Neuron (in vitro differentiated cells): ENCODE results near the gene H3-3A.

Source experiments
- H2AFZ ChIP-seq: one replicate; pipeline ENCODE4 v1.6.1; 2013; ENCODE audit warnings: low read depth, mild to moderate bottlenecking, inconsistent platforms, low read length, moderate library complexity
- H3K27me3 ChIP-seq: one replicate; pipeline ENCODE4 v1.6.1; 2013; ENCODE audit warnings: low read length; ENCODE audit not compliant: insufficient read depth
- H3K36me3 ChIP-seq: one replicate; pipeline ENCODE4 v1.6.1; 2013; ENCODE audit warnings: low read length; ENCODE audit not compliant: insufficient read depth
- H3K4me1 ChIP-seq: one replicate; pipeline ENCODE4 v1.6.1; 2013; ENCODE audit warnings: low read length; ENCODE audit not compliant: insufficient read depth
- H3K4me3 ChIP-seq: 2 replicates; pipeline ENCODE4 v1.5.1; 2013; ENCODE audit warnings: mild to moderate bottlenecking, low read length, moderate library complexity
- H3K9me3 ChIP-seq: one replicate; pipeline ENCODE4 v1.6.1; 2013; ENCODE audit warnings: low read length

The H3-3A gene

GRCh38 chr1:226098870-226099835 lies 36.6 kb downstream of the H3-3A start:
- no peaks in the 10 kb centered on the region for H3K36me3 ChIP-seq
- no peaks in the 10 kb centered on the region for H3K27me3 ChIP-seq
- no peak overlapping the region for H2AFZ ChIP-seq
- H3K4me3 ChIP-seq: no peak overlapping the region
- H3K9me3 ChIP-seq: no peaks in the 10 kb centered on the region
- H3K4me1 ChIP-seq: peaks cover 5% of the 10 kb centered on the region

GRCh38 chr1:226100436-226101391 lies 38.2 kb downstream of the H3-3A start:
- peak overlapping the region; percentile 8 for H3K4me3 ChIP-seq

GRCh38 chr1:226104671-226105121 lies 42.2 kb downstream of the H3-3A start:
- H3K36me3 ChIP-seq: no peaks in the 10 kb centered on the region
- H3K27me3 ChIP-seq: peaks cover 4% of the 10 kb centered on the region
- no peak overlapping the region for H2AFZ ChIP-seq
- no peak overlapping the region for H3K4me3 ChIP-seq
- peaks cover 18% of the 10 kb centered on the region for H3K4me1 ChIP-seq
- no peaks in the 10 kb centered on the region for H3K9me3 ChIP-seq

More at GRCh38 chr1:226100436-226101391, 38.2 kb downstream of the H3-3A start:
- H3K4me1 ChIP-seq: peaks cover 5% of the 10 kb centered on the region
- H3K27me3 ChIP-seq: peaks cover 4% of the 10 kb centered on the region
- no peaks in the 10 kb centered on the region for H3K36me3 ChIP-seq
- no peak overlapping the region for H2AFZ ChIP-seq
- no peaks in the 10 kb centered on the region for H3K9me3 ChIP-seq

DNA sequence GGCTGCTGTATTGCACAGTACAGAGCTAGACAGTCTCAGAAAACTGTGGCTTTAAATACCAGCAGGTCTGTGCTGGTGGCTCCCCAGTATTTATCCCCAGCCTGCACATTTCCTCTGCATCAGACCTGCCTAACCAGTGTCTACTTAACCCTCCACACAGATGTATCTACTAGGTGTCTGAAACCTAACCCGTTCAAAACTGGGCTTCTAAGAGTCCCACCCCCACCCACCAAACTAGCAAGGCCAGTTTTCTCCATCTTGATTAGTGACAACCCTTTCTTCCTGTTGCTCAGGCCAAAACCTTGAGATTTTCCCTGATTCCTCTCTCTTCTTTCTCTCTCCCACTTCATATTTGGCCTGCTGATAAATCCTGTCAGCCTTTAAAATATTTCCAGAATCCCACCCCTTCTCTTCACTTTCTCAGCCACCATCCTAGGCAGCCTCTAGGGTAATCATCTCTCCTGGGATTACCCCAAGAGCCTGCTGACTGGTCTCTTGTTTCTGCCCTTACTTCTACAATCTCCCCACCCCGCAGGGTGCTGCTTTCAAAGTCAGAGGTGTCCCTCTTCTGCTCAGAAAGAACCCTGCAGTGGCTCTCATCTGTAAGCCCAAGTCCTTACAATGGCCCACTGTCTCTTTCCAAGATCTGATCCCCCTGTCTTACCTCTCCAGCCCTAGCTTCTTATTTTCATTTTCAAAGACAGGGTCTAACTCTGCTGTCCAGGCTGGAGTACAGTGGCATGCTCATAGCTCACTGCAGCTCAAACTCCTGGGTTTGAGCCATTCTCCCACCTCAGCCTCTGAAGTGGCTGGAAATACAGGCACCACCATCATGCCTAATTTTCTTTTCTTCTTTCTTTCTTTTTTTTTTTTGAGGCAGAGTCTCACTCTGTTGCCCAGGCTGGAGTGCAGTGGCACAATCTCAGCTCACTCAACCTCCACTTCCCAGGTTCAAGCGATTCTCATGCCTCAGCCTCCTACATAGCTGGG lies 45.2 kb downstream of the H3-3A start:
- no peaks in the 10 kb centered on the region for H3K36me3 ChIP-seq
- peaks cover 31% of the 10 kb centered on the region for H3K4me1 ChIP-seq
- H3K27me3 ChIP-seq: peaks cover 4% of the 10 kb centered on the region
- no peaks in the 10 kb centered on the region for H3K9me3 ChIP-seq
- no peak overlapping the region for H3K4me3 ChIP-seq
- H2AFZ ChIP-seq: no peak overlapping the region

DNA sequence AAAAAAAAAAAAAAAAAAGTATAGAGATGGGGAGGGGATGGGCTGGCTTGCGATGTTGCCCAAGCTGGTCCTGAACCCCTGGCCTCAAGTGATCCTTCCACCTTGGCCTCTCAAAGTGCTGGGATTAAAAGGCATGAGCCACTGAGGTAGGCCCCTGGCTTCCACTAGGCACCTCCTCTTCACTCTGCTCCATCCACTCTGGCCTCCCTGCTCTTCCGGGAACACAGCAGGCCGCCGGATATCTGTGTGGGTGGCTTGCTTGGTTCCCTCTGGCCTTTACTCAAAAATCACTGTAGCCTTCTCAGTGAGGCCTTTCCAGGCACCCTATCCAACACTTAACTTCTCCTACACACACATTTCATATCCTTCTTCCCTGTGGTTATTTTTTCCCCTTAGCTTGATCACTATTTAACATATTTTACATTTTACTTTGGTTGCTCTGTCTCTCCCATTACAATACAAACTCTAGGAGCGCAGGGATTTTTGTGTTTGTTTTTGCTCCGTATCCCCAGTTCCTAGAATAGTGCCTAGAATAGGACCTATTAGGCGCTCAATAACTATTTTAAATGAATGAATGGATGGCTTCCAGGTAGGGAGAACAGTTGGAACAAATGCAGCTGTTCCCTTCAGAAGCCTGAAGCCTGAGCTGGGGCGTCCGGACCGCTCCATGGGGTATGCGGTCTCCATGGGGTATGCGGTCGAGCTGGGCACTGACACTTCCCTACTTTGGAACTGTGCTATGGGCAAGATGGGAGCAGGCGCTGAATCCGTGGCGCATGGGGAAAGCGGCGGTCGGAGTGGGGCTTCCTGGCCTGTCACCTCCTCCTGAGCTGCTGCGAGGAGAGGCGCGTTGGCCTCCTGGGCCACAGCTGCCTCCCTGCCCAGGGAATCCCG lies 46.7 kb downstream of the H3-3A start:
- Histone ChIP-seq H3K27me3 (peaks cover 4% of the 10 kb centered on the region), H3K36me3 (no peaks in the 10 kb centered on the region), H3K9me3 (no peaks in the 10 kb centered on the region), H2AFZ (peak overlapping the region; percentile 88), H3K4me1 (peaks cover 31% of the 10 kb centered on the region), H3K4me3 (peak overlapping the region; percentile 83)

- peak overlapping the region; percentile 83 for H3K4me3 ChIP-seq
- peaks cover 31% of the 10 kb centered on the region for H3K4me1 ChIP-seq
- H2AFZ ChIP-seq: peak overlapping the region; percentile 91
Observed at GRCh38 chr1:226109829-226110248, 47.3 kb downstream of the H3-3A start.

GRCh38 chr1:226110249-226111097 lies 48.0 kb downstream of the H3-3A start:
- H2AFZ ChIP-seq: peak overlapping the region; percentile 91
- no peaks in the 10 kb centered on the region for H3K36me3 ChIP-seq
- no peaks in the 10 kb centered on the region for H3K27me3 ChIP-seq
- H3K9me3 ChIP-seq: no peaks in the 10 kb centered on the region
- H3K4me3 ChIP-seq: peak overlapping the region; percentile 68
- peaks cover 31% of the 10 kb centered on the region for H3K4me1 ChIP-seq

More at GRCh38 chr1:226109829-226110248, 47.3 kb downstream of the H3-3A start:
- Histone ChIP-seq H3K9me3 (no peaks in the 10 kb centered on the region), H3K27me3 (peaks cover 2% of the 10 kb centered on the region), H3K36me3 (no peaks in the 10 kb centered on the region)

- Histone ChIP-seq H3K36me3 (no peaks in the 10 kb centered on the region), H3K4me3 (peak overlapping the region; percentile 68), H2AFZ (peak overlapping the region; percentile 91), H3K4me1 (peaks cover 31% of the 10 kb centered on the region), H3K27me3 (no peaks in the 10 kb centered on the region), H3K9me3 (no peaks in the 10 kb centered on the region)
Observed at GRCh38 chr1:226111098-226111882, 48.8 kb downstream of the H3-3A start.

- H3K27me3 ChIP-seq: no peaks in the 10 kb centered on the region
Observed at GRCh38 chr1:226111883-226112261, 49.4 kb downstream of the H3-3A start.

DNA sequence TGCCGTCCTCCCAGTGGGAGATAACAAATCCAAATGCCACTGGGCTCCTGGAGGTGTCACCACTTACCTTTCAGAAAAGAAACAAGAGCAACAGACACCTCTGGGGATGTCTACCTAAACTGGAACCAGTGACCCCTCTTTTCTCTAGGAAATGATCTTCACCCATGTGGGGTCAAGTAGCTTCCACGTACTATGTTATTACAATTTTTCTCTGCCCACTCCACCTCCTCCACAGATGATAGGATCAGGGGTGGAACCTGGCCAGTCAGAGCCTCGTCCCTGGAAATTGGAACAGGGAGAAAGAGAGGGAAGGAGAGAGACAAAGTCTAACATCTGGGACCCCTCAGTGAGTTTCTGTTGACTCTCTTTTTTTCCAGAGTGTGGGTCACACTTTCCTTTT lies 50.1 kb downstream of the H3-3A start:
- Histone ChIP-seq H3K36me3 (no peaks in the 10 kb centered on the region), H3K27me3 (no peaks in the 10 kb centered on the region), H2AFZ (no peak overlapping the region), H3K4me3 (no peak overlapping the region), H3K4me1 (peaks cover 31% of the 10 kb centered on the region), H3K9me3 (no peaks in the 10 kb centered on the region)

More at GRCh38 chr1:226111883-226112261, 49.4 kb downstream of the H3-3A start:
- Histone ChIP-seq H3K4me3 (no peak overlapping the region), H2AFZ (no peak overlapping the region), H3K9me3 (no peaks in the 10 kb centered on the region), H3K36me3 (no peaks in the 10 kb centered on the region), H3K4me1 (peaks cover 31% of the 10 kb centered on the region)
